GM18526 (cell line): ENCODE results near the gene WWOX.

ENCODE experiments used
- POLR2A ChIP-seq: IDR thresholded peaks from 3 replicates; pipeline ENCODE4 v1.6.1; 2011; ENCODE audit not compliant: insufficient read length; ENCODE audit errors: extremely low read depth

WWOX gene

DNA sequence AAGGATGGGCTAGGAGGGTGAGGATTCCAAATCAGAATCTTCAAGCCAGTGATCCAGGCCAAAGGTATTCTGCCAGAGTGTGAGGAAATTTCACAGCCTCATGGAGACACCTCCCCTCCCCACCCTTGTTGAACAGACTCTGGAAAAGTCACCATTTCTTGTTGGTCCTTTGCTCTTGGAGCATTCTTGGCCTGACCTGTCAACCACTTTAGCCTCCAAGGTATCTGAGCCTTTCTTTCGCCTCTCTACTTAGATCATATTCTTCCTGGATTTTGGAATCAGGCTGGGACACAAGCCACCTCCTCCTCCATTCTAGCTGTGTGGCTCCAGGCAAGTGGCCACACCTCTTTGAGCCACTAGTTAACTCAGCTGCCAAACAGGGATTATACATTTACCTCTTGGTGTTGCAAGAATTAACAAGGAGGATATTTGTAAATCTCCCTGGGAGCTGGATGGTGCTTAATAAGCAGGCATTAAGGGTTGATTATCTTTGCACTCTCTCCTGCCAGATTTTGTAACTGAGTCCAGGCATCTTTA, 193.5 kb downstream of the WWOX start:
- no peak for TF ChIP-seq POLR2A

DNA sequence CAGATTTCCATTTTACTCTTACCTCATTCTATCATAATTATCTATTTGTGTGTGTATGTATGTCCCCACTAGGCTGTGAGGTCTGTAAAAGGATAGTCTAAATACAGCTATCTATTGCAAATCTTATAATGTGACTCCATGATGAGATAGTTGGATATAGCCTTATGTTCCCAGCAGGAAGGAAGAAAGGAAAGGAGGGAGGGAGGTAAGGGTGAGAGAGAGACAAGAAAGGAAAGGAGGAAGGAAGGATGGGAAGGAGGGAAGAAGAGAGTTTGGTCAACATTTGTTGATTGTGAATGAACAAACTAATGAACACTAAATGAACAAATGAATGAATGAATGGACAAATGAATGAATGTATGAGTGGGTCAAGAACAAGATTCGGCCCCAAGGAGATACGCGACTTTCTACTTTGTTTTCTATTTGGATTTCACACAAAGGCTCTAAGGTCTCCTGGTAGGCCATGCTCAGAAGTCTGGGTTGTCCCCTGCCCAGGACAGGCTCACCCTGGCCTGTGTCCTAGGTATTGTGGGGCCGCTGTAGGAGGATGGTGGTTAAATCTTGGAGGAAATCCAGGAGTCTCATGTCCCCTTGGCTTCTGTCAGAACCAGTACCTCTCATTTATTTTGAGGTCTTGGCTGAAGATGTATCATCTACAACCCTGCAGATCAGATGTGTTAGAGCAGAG, 195.2 kb downstream of the WWOX start:
- no peak for TF ChIP-seq POLR2A

- TF ChIP-seq POLR2A: no peak
Observed at GRCh38 chr16:78297066-78297666, 197.7 kb downstream of the WWOX start.

GRCh38 chr16:78298986-78299385, 199.5 kb downstream of the WWOX start:
- no peak for TF ChIP-seq POLR2A

DNA sequence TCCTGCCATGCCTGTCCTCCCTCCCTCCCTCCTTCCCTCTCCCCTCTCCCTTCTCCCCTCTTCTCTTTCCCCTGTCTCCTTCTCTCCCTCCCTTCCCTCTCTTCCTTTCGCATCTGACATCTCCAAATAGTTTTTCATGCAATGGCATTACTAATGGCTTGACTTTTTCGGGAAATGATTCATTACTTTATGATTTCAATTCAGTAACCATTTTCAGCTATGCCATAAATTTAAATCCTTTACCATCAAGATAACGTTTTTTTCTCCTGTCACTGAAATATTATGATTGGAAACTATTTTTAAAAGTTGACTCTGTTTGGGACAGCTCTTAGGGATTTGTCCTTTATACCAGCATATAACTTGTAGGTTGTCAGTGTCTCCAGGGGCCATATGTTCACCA, 201.0 kb downstream of the WWOX start:
- no peak for TF ChIP-seq POLR2A

GRCh38 chr16:78303946-78304345, 204.5 kb downstream of the WWOX start:
- TF ChIP-seq POLR2A: no peak

GRCh38 chr16:78306361-78306760, 206.9 kb downstream of the WWOX start:
- TF ChIP-seq POLR2A: no peak

DNA sequence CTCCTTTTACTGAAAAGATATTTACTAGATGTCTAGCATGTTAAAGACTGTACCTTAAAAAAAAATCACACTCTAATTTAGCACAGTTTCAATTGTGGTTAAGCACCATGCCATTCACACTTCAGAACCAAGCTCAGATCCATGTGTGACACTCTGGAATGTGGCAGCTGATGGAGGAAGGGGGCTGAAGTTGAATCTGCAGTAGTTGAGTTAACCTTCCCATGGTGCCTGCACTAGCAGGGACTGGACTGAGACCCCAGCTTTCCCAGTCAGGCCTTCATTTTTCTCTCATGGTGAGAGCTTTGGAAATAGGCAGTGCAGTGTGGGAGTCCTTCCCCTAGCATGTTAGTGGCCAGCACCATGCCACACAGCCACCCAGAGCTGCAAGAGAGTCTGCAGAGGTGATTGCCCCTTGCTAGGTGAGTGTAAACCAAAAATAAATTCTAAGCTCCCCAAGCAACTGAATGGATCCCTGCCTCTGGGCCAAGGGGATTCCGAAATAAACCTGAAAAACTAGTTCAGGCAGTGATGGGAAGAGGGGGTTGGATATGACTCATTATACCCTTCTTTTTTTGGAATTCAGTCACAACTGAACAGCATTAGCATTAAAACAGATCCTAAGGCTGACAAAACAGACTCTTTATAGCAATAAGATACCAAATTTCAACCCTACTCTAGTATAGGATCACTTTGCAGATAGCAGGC, 208.5 kb downstream of the WWOX start:
- no peak for TF ChIP-seq POLR2A

GRCh38 chr16:78309763-78310162, 210.3 kb downstream of the WWOX start:
- TF ChIP-seq POLR2A: no peak

DNA sequence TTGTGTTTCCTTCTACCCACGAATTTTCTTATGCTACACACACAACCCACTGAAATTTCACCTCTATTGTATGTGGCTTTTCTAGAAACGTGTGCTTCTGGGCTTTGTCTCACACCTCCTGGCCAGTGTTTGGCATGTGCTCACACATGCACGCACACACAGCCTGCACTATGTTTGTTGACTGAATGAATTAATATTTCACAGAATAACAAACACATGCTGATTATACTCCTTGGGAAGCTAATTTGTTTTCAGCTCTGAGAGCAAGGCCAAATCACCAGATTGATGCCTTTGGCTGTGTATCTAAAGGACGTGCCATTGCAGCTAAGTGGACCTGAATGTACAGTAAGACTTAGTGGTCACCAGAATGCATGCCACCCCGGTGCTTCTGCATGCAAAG, 210.7 kb downstream of the WWOX start:
- TF ChIP-seq POLR2A: no peak

DNA sequence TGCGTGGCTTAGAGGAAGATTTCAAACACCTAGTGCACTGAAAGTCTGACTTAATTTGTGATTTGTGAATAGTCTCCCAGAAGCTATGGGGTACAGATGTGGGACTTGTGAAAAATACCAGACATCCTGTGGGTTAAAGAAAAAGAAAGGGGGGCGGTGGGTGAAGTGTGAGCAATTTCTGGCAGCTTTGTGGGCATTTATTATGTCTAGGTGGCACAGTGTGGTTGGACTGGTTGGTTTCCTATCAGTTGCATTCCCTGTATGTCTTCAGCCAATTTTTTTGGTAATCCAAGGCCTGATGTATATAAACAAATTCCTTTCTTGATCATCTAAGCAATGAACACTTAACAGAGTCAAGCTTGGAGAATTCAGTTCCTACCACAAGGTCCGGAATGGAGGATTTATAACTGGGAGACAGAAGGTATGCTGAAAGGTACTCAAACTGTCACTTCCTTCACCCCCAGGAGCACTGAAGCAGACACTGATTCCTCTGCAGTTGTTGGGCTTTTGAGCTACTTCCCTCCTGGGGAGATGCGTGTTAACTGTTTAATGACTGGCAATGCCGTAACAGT, 211.6 kb downstream of the WWOX start:
- TF ChIP-seq POLR2A: no peak

GRCh38 chr16:78311831-78312230, 212.4 kb downstream of the WWOX start:
- TF ChIP-seq POLR2A: no peak

- TF ChIP-seq POLR2A: no peak
Observed at GRCh38 chr16:78317564-78318240, 218.2 kb downstream of the WWOX start.

GRCh38 chr16:78321620-78322360, 222.3 kb downstream of the WWOX start:
- TF ChIP-seq POLR2A: no peak

DNA sequence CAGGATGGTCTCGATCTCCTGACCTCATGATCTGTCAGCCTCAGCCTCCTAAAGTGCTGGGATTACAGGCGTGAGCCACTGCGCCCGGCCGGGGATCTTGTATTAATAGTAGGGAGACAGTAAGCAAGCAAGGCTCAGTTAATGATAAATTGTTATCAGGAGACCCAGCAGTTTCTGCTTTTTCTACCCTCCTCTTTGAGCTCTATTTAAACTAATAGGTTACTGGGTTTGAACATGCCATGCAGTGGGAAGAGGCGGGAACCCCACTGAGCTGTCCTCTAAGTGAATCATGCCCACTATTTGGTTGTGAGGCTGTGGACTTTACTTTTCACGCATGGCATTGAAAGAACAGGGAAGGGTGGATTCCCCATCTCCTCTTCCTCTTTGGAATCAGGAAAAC, 223.9 kb downstream of the WWOX start:
- TF ChIP-seq POLR2A: no peak

GRCh38 chr16:78324649-78325285, 225.3 kb downstream of the WWOX start:
- TF ChIP-seq POLR2A: no peak
